ENCODE results near the gene SKIC2. TPM values are rescaled to one million over a fixed set of nuclear protein-coding genes. Genes with fewer than 3 reads are reported as not detected.

SKIC2 gene
- polyA plus RNA-seq, 2 donors, result 39.1 to 58.0 TPM

DNA sequence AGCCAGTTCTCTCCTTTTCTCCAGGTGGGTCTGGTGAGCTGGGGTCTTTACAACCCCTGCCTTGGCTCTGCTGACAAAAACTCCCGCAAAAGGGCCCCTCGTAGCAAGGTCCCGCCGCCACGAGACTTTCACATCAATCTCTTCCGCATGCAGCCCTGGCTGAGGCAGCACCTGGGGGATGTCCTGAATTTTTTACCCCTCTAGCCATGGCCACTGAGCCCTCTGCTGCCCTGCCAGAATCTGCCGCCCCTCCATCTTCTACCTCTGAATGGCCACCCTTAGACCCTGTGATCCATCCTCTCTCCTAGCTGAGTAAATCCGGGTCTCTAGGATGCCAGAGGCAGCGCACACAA, 13.8 kb upstream of the SKIC2 start:
- peak overlapping the region in 1 of 2 donors; percentile 10 for H3K4me3 ChIP-seq (ENCODE audit: low read depth in 1 of 2, low read length in 2 of 2)
- H3K9me3 ChIP-seq (ENCODE audit: control insufficient read depth in 2 of 2, insufficient read depth in 1 of 2, low read depth in 1 of 2, low read length in 1 of 2), result no peaks in the 10 kb centered on the region
- 38 to 40% methylated on average over 9 of the region's 9 CpGs for WGBS, 2 donors
- peak overlapping the region; percentile 84 to 94 for H3K27ac ChIP-seq (ENCODE audit: low read depth in 2 of 2, low read length in 1 of 2)
- peaks cover 0 to 20% of the 10 kb centered on the region in 2 donors for H3K4me1 ChIP-seq (ENCODE audit: control insufficient read depth in 2 of 2, insufficient read depth in 2 of 2, low read length in 1 of 2)
- H3K36me3 ChIP-seq (ENCODE audit: control insufficient read depth in 2 of 2, insufficient read depth in 2 of 2, low read length in 1 of 2), result no peaks in the 10 kb centered on the region
- no peaks in the 10 kb centered on the region for H3K27me3 ChIP-seq (ENCODE audit: control insufficient read depth in 1 of 2, insufficient read depth in 2 of 2, low read length in 2 of 2)

- H3K36me3 ChIP-seq (ENCODE audit: control insufficient read depth in 2 of 2, insufficient read depth in 2 of 2, low read length in 1 of 2), result no peaks in the 10 kb centered on the region
- H3K4me3 ChIP-seq (ENCODE audit: low read depth in 1 of 2, low read length in 2 of 2), result peak within 1 kb of the TSS; percentile 10 to 17
- H3K9me3 ChIP-seq (ENCODE audit: control insufficient read depth in 2 of 2, insufficient read depth in 1 of 2, low read depth in 1 of 2, low read length in 1 of 2), result no peaks in the 10 kb centered on the region
- WGBS, 2 donors, result 18 to 19% methylated on average over 11 of the region's 11 CpGs
- H3K27me3 ChIP-seq (ENCODE audit: control insufficient read depth in 1 of 2, insufficient read depth in 2 of 2, low read length in 2 of 2), result no peaks in the 10 kb centered on the region
- peak within 1 kb of the TSS; percentile 84 to 94 for H3K27ac ChIP-seq (ENCODE audit: low read depth in 2 of 2, low read length in 1 of 2)
- peaks cover 0 to 20% of the 10 kb centered on the region in 2 donors for H3K4me1 ChIP-seq (ENCODE audit: control insufficient read depth in 2 of 2, insufficient read depth in 2 of 2, low read length in 1 of 2)
Measured at GRCh38 chr6:31945507-31946369, 13.2 kb upstream of the SKIC2 start, which contains the start of gene CFB. TSS of gene CFB (plus strand) at chr6:31946095. CDS start at chr6:31946222, 127 bp downstream.

DNA sequence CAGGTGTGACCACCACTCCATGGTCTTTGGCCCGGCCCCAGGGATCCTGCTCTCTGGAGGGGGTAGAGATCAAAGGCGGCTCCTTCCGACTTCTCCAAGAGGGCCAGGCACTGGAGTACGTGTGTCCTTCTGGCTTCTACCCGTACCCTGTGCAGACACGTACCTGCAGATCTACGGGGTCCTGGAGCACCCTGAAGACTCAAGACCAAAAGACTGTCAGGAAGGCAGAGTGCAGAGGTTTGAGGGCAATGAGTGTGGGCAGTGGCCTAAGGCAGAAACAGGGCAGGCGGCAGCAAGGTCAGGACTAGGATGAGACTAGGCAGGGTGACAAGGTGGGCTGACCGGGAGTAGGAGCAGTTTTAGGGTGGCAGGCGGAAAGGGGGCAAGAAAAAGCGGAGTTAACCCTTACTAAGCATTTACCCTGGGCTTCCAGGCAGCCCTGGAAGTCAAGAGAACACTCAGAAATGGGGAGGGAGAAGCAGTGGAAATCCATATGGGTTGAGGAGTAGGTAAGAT, 12.5 kb upstream of the SKIC2 start:
- 54 to 57% methylated on average over 11 of the region's 11 CpGs for WGBS, 2 donors
- Histone ChIP-seq H3K27me3 (ENCODE audit: control insufficient read depth in 1 of 2, insufficient read depth in 2 of 2, low read length in 2 of 2) (no peaks in the 10 kb centered on the region), H3K9me3 (ENCODE audit: control insufficient read depth in 2 of 2, insufficient read depth in 1 of 2, low read depth in 1 of 2, low read length in 1 of 2) (no peaks in the 10 kb centered on the region), H3K4me3 (ENCODE audit: low read depth in 1 of 2, low read length in 2 of 2) (no peak overlapping the region), H3K27ac (ENCODE audit: low read depth in 2 of 2, low read length in 1 of 2) (peak overlapping the region; percentile 84 to 94), H3K4me1 (ENCODE audit: control insufficient read depth in 2 of 2, insufficient read depth in 2 of 2, low read length in 1 of 2) (peaks cover 0 to 20% of the 10 kb centered on the region in 2 donors), H3K36me3 (ENCODE audit: control insufficient read depth in 2 of 2, insufficient read depth in 2 of 2, low read length in 1 of 2) (peaks cover 0 to 3% of the 10 kb centered on the region in 2 donors)

DNA sequence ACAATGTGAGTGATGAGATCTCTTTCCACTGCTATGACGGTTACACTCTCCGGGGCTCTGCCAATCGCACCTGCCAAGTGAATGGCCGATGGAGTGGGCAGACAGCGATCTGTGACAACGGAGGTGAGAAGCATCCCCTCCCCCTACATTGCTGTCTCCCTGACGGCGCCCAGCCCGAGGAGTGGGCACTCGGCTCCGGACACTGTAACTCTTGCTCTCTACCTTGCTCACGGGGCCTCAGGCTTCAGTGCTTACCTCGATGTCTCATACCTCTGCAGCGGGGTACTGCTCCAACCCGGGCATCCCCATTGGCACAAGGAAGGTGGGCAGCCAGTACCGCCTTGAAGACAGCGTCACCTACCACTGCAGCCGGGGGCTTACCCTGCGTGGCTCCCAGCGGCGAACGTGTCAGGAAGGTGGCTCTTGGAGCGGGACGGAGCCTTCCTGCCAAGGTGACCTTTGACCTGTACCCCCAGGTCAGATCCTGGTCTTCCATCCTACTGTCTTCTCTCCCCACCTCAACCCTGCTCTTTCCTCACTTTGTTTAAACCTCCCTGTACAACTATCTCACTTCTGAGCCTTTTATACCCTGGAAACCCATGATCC, 11.8 kb upstream of the SKIC2 start:
- Histone ChIP-seq H3K4me3 (ENCODE audit: low read depth in 1 of 2, low read length in 2 of 2) (no peak overlapping the region), H3K27me3 (ENCODE audit: control insufficient read depth in 1 of 2, insufficient read depth in 2 of 2, low read length in 2 of 2) (no peaks in the 10 kb centered on the region), H3K9me3 (ENCODE audit: control insufficient read depth in 2 of 2, insufficient read depth in 1 of 2, low read depth in 1 of 2, low read length in 1 of 2) (no peaks in the 10 kb centered on the region), H3K36me3 (ENCODE audit: control insufficient read depth in 2 of 2, insufficient read depth in 2 of 2, low read length in 1 of 2) (peaks cover 0 to 9% of the 10 kb centered on the region in 2 donors), H3K4me1 (ENCODE audit: control insufficient read depth in 2 of 2, insufficient read depth in 2 of 2, low read length in 1 of 2) (peaks cover 0 to 20% of the 10 kb centered on the region in 2 donors), H3K27ac (ENCODE audit: low read depth in 2 of 2, low read length in 1 of 2) (no peak overlapping the region)
- WGBS, 2 donors, result 89 to 90% methylated on average over 24 of the region's 24 CpGs

GRCh38 chr6:31947864-31948263, 11.1 kb upstream of the SKIC2 start:
- Histone ChIP-seq H3K4me3 (ENCODE audit: low read depth in 1 of 2, low read length in 2 of 2) (no peak overlapping the region), H3K4me1 (ENCODE audit: control insufficient read depth in 2 of 2, insufficient read depth in 2 of 2, low read length in 1 of 2) (peaks cover 0 to 20% of the 10 kb centered on the region in 2 donors), H3K27ac (ENCODE audit: low read depth in 2 of 2, low read length in 1 of 2) (no peak overlapping the region), H3K36me3 (ENCODE audit: control insufficient read depth in 2 of 2, insufficient read depth in 2 of 2, low read length in 1 of 2) (peaks cover under 1 to 10% of the 10 kb centered on the region in 2 donors), H3K27me3 (ENCODE audit: control insufficient read depth in 1 of 2, insufficient read depth in 2 of 2, low read length in 2 of 2) (no peaks in the 10 kb centered on the region), H3K9me3 (ENCODE audit: control insufficient read depth in 2 of 2, insufficient read depth in 1 of 2, low read depth in 1 of 2, low read length in 1 of 2) (no peaks in the 10 kb centered on the region)
- WGBS, 2 donors, result 89 to 93% methylated on average over 4 of the region's 4 CpGs

GRCh38 chr6:31948306-31948705, 10.7 kb upstream of the SKIC2 start:
- 78 to 88% methylated on average over 5 of the region's 5 CpGs for WGBS, 2 donors
- peaks cover 5 to 12% of the 10 kb centered on the region in 2 donors for H3K36me3 ChIP-seq (ENCODE audit: control insufficient read depth in 2 of 2, insufficient read depth in 2 of 2, low read length in 1 of 2)
- H3K4me1 ChIP-seq (ENCODE audit: control insufficient read depth in 2 of 2, insufficient read depth in 2 of 2, low read length in 1 of 2), result peaks cover 0 to 20% of the 10 kb centered on the region in 2 donors
- H3K27me3 ChIP-seq (ENCODE audit: control insufficient read depth in 1 of 2, insufficient read depth in 2 of 2, low read length in 2 of 2), result no peaks in the 10 kb centered on the region
- H3K27ac ChIP-seq (ENCODE audit: low read depth in 2 of 2, low read length in 1 of 2), result no peak overlapping the region
- H3K9me3 ChIP-seq (ENCODE audit: control insufficient read depth in 2 of 2, insufficient read depth in 1 of 2, low read depth in 1 of 2, low read length in 1 of 2), result no peaks in the 10 kb centered on the region
- no peak overlapping the region for H3K4me3 ChIP-seq (ENCODE audit: low read depth in 1 of 2, low read length in 2 of 2)

- no peak overlapping the region for H3K4me3 ChIP-seq (ENCODE audit: low read depth in 1 of 2, low read length in 2 of 2)
- WGBS, 2 donors, result 69 to 77% methylated on average over 6 of the region's 6 CpGs
Measured at GRCh38 chr6:31948753-31949413, 10.1 kb upstream of the SKIC2 start.

GRCh38 chr6:31949926-31950548, 8.9 kb upstream of the SKIC2 start:
- WGBS, 2 donors, result 86 to 90% methylated on average over 7 of the region's 7 CpGs
- no peaks in the 10 kb centered on the region for H3K9me3 ChIP-seq (ENCODE audit: control insufficient read depth in 2 of 2, insufficient read depth in 1 of 2, low read depth in 1 of 2, low read length in 1 of 2)
- H3K36me3 ChIP-seq (ENCODE audit: control insufficient read depth in 2 of 2, insufficient read depth in 2 of 2, low read length in 1 of 2), result peaks cover 18 to 22% of the 10 kb centered on the region in 2 donors
- H3K27me3 ChIP-seq (ENCODE audit: control insufficient read depth in 1 of 2, insufficient read depth in 2 of 2, low read length in 2 of 2), result no peaks in the 10 kb centered on the region
- no peak overlapping the region for H3K4me3 ChIP-seq (ENCODE audit: low read depth in 1 of 2, low read length in 2 of 2)
- no peak overlapping the region for H3K27ac ChIP-seq (ENCODE audit: low read depth in 2 of 2, low read length in 1 of 2)
- peaks cover 0 to 14% of the 10 kb centered on the region in 2 donors for H3K4me1 ChIP-seq (ENCODE audit: control insufficient read depth in 2 of 2, insufficient read depth in 2 of 2, low read length in 1 of 2)

More at GRCh38 chr6:31948753-31949413, 10.1 kb upstream of the SKIC2 start:
- no peaks in the 10 kb centered on the region for H3K9me3 ChIP-seq (ENCODE audit: control insufficient read depth in 2 of 2, insufficient read depth in 1 of 2, low read depth in 1 of 2, low read length in 1 of 2)
- no peaks in the 10 kb centered on the region for H3K27me3 ChIP-seq (ENCODE audit: control insufficient read depth in 1 of 2, insufficient read depth in 2 of 2, low read length in 2 of 2)
- H3K36me3 ChIP-seq (ENCODE audit: control insufficient read depth in 2 of 2, insufficient read depth in 2 of 2, low read length in 1 of 2), result peaks cover 10 to 15% of the 10 kb centered on the region in 2 donors
- peaks cover 0 to 20% of the 10 kb centered on the region in 2 donors for H3K4me1 ChIP-seq (ENCODE audit: control insufficient read depth in 2 of 2, insufficient read depth in 2 of 2, low read length in 1 of 2)
- H3K27ac ChIP-seq (ENCODE audit: low read depth in 2 of 2, low read length in 1 of 2), result no peak overlapping the region
